Right lobe of liver (tissue), 6 donors: ENCODE results near the gene ANKRA2. TPM values are rescaled to one million over a fixed set of nuclear protein-coding genes. Genes with fewer than 3 reads are reported as not detected.

Experiments
- ATAC-seq, 4 donors: fragments of 200-7000 bp; cut with Tn5 transposase; one replicate each; pipeline ENCODE4 v1.9.1; 2020; ENCODE audit warnings: mild to moderate bottlenecking in 4 of 4, moderate library complexity in 4 of 4
- DNase-seq, 3 donors: peaks; one replicate each; pipeline ENCODE4 v3.0.0-alpha.2; 2020
- H3K27ac ChIP-seq, 3 donors: fragments of 200-600 bp; one replicate each; pipeline ENCODE4 v1.8.0; 2022
- H3K27me3 ChIP-seq, 2 donors: fragments of 200-600 bp; one replicate each; pipeline ENCODE4 v1.8.0; 2022
- H3K36me3 ChIP-seq, 4 donors: fragments of 200-600 bp; sonication (generic) in 1 of 4; one replicate each; pipeline versions ENCODE4 v1.5.1 to v1.8.0; 2017 to 2022; ENCODE audit warnings: control low read depth in 1 of 4
- H3K4me1 ChIP-seq, 4 donors: fragments of 200-600 bp; sonication (generic) in 1 of 4; one replicate each; pipeline versions ENCODE4 v1.5.1 to v1.8.0; 2017 to 2022; ENCODE audit warnings: control low read depth in 1 of 4
- H3K4me3 ChIP-seq, 3 donors: fragments of 200-600 bp; one replicate each; pipeline ENCODE4 v1.8.0; 2022
- H3K9me3 ChIP-seq, 4 donors: fragments of 200-600 bp; sonication (generic) in 1 of 4; one replicate each; pipeline versions ENCODE4 v1.5.1 to v1.8.0; 2017 to 2022; ENCODE audit warnings: control low read depth in 1 of 4
- POLR2A ChIP-seq: fragments of 450-650 bp; IDR thresholded peaks from one replicate; pipeline ENCODE4 v1.6.1; 2017; ENCODE audit warnings: antibody characterized with exemption, mild to moderate bottlenecking
- WGBS: methylation state at CpG from one replicate; pipeline ENCODE4 v1.1.6; 2018; ENCODE audit warnings: low coverage, low lambda C conversion rate; ENCODE audit not compliant: insufficient coverage; ENCODE audit errors: missing lambda C conversion rate; 5-methylcytosine and 5-hydroxymethylcytosine counted together
- intact Hi-C, 2 donors: fragments of 100-400 bp; cut with DNase I; formaldehyde crosslinking; loops; one replicate each; pipeline versions ENCODE4 v1.11.2 to v1.14.1; 2022
- total RNA-seq, 6 experiments: library from RNA; depleted of rRNA in 2 of 6; stranded (reverse); fragments of >200 nt in 2 of 6; fragmentation: NEBNext Ultra II Directional in 3 of 6; extraction: Animal tissue kit (Norgen Biotek cat#: 25700) in 3 of 6; gene quantifications; one replicate each; pipeline versions ENCODE4 v1.1.0 to v1.2.4, GENCODE V29; 2016 to 2023
- TF ChIP-seq, protein P1 (sequence below), 4 donors: fragments of 200-600 bp in 3 of 4; fragments of 450-650 bp in 1 of 4; IDR thresholded peaks; one replicate each; pipeline versions ENCODE4 v1.5.1 to v1.8.0; 2016 to 2022; ENCODE audit warnings: antibody characterized with exemption in 4 of 4, mild to moderate bottlenecking in 2 of 4
- donor health status: DM: no; HTN: yes; CAD: no.
- donor health status: DM: no; HTN: no; CAD: no.
- donor health status: DM: no; HTN: no; CAD: no.
- donor health status: DM: no; HTN: yes; CAD: no.
- donor health status: DM: no; HTN: yes; CAD: no.

The ANKRA2 gene
- total RNA-seq, 6 experiments from 2014 or later = 7.4 to 12.2 (median 9.0) TPM

GRCh38 chr5:73528248-73528647, 37.2 kb downstream of the ANKRA2 start:
- Histone ChIP-seq H3K4me1 (no peaks in the 10 kb centered on the region), H3K4me3 (no peak overlapping the region), H3K27me3 (no peaks in the 10 kb centered on the region), H3K36me3 (no peaks in the 10 kb centered on the region), H3K27ac (no peak overlapping the region), H3K9me3 (no peaks in the 10 kb centered on the region)
- WGBS = 63% methylated on average over 3 of the region's 3 CpGs
- TF ChIP-seq POLR2A = no peak
- TF ChIP-seq, protein P1, sequence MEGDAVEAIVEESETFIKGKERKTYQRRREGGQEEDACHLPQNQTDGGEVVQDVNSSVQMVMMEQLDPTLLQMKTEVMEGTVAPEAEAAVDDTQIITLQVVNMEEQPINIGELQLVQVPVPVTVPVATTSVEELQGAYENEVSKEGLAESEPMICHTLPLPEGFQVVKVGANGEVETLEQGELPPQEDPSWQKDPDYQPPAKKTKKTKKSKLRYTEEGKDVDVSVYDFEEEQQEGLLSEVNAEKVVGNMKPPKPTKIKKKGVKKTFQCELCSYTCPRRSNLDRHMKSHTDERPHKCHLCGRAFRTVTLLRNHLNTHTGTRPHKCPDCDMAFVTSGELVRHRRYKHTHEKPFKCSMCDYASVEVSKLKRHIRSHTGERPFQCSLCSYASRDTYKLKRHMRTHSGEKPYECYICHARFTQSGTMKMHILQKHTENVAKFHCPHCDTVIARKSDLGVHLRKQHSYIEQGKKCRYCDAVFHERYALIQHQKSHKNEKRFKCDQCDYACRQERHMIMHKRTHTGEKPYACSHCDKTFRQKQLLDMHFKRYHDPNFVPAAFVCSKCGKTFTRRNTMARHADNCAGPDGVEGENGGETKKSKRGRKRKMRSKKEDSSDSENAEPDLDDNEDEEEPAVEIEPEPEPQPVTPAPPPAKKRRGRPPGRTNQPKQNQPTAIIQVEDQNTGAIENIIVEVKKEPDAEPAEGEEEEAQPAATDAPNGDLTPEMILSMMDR (IDR thresholded peaks at IDR 0.05) = no peak
- DNase-seq (no peak), ATAC-seq (no peak)
- intact Hi-C loops = no loop called here

DNA sequence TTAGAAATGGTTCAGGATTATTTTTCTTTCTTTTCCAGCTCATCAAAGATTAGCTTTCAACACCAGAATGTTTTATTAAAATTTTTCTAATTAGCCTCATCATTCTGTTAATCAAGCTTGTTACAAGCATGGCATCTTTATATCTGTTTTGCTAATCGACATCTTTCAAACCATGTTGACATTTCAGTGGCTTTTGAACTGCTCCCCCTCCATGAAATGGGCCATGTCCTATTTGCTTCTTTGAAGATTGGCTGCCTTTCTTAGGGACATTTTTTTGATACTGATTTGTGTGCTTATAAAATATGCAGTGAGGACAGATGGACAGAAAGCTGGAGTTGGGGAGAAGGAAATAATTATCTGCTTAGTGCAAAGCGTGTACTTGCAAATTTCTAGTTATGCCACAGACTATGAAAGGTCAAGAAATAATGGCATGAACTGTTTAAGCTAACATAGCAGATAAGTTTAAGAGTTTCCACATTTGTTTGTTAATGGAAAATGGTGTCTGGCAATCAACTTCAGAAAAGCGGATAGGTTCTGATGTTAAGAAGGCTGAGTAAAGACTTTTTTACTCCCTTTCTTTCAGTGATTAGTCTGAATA, 39.7 kb downstream of the ANKRA2 start:
- no peak for ATAC-seq
- Histone ChIP-seq H3K9me3 (no peaks in the 10 kb centered on the region), H3K4me1 (no peaks in the 10 kb centered on the region), H3K27ac (no peak overlapping the region), H3K27me3 (no peaks in the 10 kb centered on the region), H3K4me3 (no peak overlapping the region), H3K36me3 (no peaks in the 10 kb centered on the region)
- no peak for TF ChIP-seq POLR2A
- intact Hi-C loops = no loop called here
- no peak for DNase-seq
- WGBS = 60% methylated on average over 3 of the region's 3 CpGs

DNA sequence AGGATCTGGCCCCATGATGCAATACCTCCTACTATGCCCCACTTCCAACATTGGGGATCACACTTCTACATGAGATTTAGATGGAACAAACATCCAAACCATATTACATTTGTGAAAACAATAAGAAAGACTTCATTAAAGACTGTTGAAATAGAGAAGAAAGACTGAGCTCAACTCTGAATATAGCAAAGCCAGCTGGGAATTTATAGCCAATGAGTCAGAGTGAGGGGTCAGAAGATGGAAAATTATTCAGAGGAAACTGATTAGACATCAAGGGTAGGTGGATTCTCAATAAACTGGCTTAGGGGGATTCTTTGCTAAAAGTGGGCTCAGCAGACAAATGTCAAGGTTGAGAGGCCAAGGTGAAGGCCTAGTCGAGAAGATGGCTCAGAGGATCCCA, 41.6 kb downstream of the ANKRA2 start:
- no peak for ATAC-seq
- TF ChIP-seq, protein P1 (IDR thresholded peaks at IDR 0.05) = no peak
- TF ChIP-seq POLR2A = no peak
- Histone ChIP-seq H3K4me1 (no peaks in the 10 kb centered on the region), H3K27ac (no peak overlapping the region), H3K4me3 (no peak overlapping the region), H3K36me3 (no peaks in the 10 kb centered on the region), H3K9me3 (no peaks in the 10 kb centered on the region), H3K27me3 (no peaks in the 10 kb centered on the region)
- no peak for DNase-seq
- intact Hi-C loops = no loop called here
- 69% methylated on average over 1 of the region's 1 CpG for WGBS

- H3K27ac ChIP-seq = no peak overlapping the region
- no peaks in the 10 kb centered on the region for H3K36me3 ChIP-seq
- H3K9me3 ChIP-seq = no peaks in the 10 kb centered on the region
- no peaks in the 10 kb centered on the region for H3K27me3 ChIP-seq
- ATAC-seq = no peak
- DNase-seq = no peak
- intact Hi-C loops = no loop called here
- no peaks in the 10 kb centered on the region for H3K4me1 ChIP-seq
- H3K4me3 ChIP-seq = no peak overlapping the region
- TF ChIP-seq POLR2A = no peak
- TF ChIP-seq, protein P1 (IDR thresholded peaks at IDR 0.05) = no peak
- 77% methylated on average over 6 of the region's 7 CpGs for WGBS
Measured at GRCh38 chr5:73522989-73523388, 42.5 kb downstream of the ANKRA2 start.

GRCh38 chr5:73519531-73520283, 45.7 kb downstream of the ANKRA2 start:
- H3K4me3 ChIP-seq = no peak overlapping the region
- no peaks in the 10 kb centered on the region for H3K9me3 ChIP-seq
- H3K4me1 ChIP-seq = no peaks in the 10 kb centered on the region
- WGBS = 8% methylated on average over 11 of the region's 16 CpGs
- no peaks in the 10 kb centered on the region for H3K27me3 ChIP-seq
- peak in 1 of 3 donors; percentile 63 for DNase-seq
- H3K27ac ChIP-seq = no peak overlapping the region
- peak; percentile 99 to 100 (median 99) for ATAC-seq
- intact Hi-C loops = no loop called here
- no peaks in the 10 kb centered on the region for H3K36me3 ChIP-seq
- no peak for TF ChIP-seq POLR2A
- TF ChIP-seq, protein P1 (IDR thresholded peaks at IDR 0.05) = peak; percentile 58 to 69 (median 66)
